SU-DHL-6 (cell line): ENCODE measurements around the gene IL22RA2.

ENCODE experiments used
- EZH2phosphoT487 ChIP-seq: fragments of 200-600 bp; sonication (generic), shearing (Covaris generic); conservative IDR thresholded peaks from 2 replicates; pipeline ENCODE4 v1.6.1; 2018; ENCODE audit warnings: mild to moderate bottlenecking, antibody characterized with exemption, low read length, moderate library complexity, mixed read lengths
- TF ChIP-seq, protein P1 (sequence below): fragments of 200-600 bp; sonication (generic); IDR thresholded peaks from one replicate; pipeline ENCODE4 v1.5.1; 2017; ENCODE audit warnings: antibody characterized with exemption, mild to moderate bottlenecking, low read length, moderate library complexity; ENCODE audit not compliant: insufficient read depth, poor library complexity, severe bottlenecking

DNA sequence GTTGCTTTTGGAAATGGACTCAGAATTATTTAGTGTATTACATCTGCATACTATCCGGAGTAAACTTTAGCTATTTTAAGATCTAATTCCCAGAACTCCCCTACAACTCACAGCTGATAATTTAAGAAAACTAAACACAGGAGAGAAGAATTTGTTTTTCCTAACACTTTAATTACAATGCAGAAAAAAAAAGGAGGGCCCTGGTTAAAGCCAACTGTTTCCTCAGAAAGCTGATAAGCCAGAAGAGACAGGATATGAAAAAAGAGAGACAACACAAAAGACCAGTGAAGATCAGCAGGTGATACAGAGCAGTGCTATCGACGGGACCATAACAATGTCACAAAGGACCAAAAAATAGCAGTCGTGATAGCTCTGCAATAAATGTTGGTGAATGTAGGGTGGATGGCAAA, 39.9 kb upstream of the IL22RA2 start:
- TF ChIP-seq, protein P1, sequence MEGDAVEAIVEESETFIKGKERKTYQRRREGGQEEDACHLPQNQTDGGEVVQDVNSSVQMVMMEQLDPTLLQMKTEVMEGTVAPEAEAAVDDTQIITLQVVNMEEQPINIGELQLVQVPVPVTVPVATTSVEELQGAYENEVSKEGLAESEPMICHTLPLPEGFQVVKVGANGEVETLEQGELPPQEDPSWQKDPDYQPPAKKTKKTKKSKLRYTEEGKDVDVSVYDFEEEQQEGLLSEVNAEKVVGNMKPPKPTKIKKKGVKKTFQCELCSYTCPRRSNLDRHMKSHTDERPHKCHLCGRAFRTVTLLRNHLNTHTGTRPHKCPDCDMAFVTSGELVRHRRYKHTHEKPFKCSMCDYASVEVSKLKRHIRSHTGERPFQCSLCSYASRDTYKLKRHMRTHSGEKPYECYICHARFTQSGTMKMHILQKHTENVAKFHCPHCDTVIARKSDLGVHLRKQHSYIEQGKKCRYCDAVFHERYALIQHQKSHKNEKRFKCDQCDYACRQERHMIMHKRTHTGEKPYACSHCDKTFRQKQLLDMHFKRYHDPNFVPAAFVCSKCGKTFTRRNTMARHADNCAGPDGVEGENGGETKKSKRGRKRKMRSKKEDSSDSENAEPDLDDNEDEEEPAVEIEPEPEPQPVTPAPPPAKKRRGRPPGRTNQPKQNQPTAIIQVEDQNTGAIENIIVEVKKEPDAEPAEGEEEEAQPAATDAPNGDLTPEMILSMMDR = no peak
- no peak for TF ChIP-seq EZH2phosphoT487
